Bronchial epithelial cell (primary cell): ENCODE results near the gene PLEKHA6. TPM values are rescaled to one million over a fixed set of nuclear protein-coding genes. Genes with fewer than 3 reads are reported as not detected.
A peak's percentile ranks its signal among the peaks of the same experiment; 100 is the strongest.
"Not testable (repeated sequence)": the region's sequence is repeated elsewhere in the genome, so short reads cannot be mapped to it uniquely, and the experiment has no call there.

Experiments
- DNase-seq: peaks from one replicate; pipeline ENCODE4 v3.0.0-alpha.2; 2010; ENCODE audit warnings: low read depth
- FAIRE-seq: peaks from 2 replicates; lab custom pipeline; 2011; peaks lifted over from hg19 to GRCh38; lab: Jason Lieb, UNC
- H3K27me3 ChIP-seq: 2 replicates; pipeline ENCODE4 v1.5.1; 2011; ENCODE audit warnings: low read length; ENCODE audit not compliant: control insufficient read depth, insufficient read depth
- H3K36me3 ChIP-seq: 2 replicates; pipeline ENCODE4 v1.5.1; 2011; ENCODE audit warnings: low read length; ENCODE audit not compliant: control insufficient read depth, insufficient read depth
- H3K4me3 ChIP-seq: 2 replicates; pipeline ENCODE4 v1.5.1; 2011; ENCODE audit warnings: mild to moderate bottlenecking, low read depth, low read length, control low read depth
- CTCF ChIP-seq: IDR thresholded peaks from 2 replicates; pipeline ENCODE4 v1.5.1; 2011; ENCODE audit warnings: mild to moderate bottlenecking, moderate library complexity, low read length, control low read depth, inconsistent platforms; ENCODE audit not compliant: insufficient read depth, severe bottlenecking
- total RNA-seq: library from RNA; depleted of rRNA; stranded (reverse); fragments of >200 nt; gene quantifications from 2 replicates; pipeline ENCODE4 v1.2.1, GENCODE V29; 2014

Gene PLEKHA6
- total RNA-seq, 1 donor from 2014 or later = 2.1 TPM

GRCh38 chr1:204314171-204314892 is 45.4 kb downstream of the PLEKHA6 start:
- peak; percentile 39 for DNase-seq
- TF ChIP-seq CTCF = no peak
- no peaks in the 10 kb centered on the region for H3K36me3 ChIP-seq
- no peak overlapping the region for H3K4me3 ChIP-seq
- H3K27me3 ChIP-seq = no peaks in the 10 kb centered on the region
- no peak for FAIRE-seq

GRCh38 chr1:204313675-204314074 is 46.1 kb downstream of the PLEKHA6 start:
- Histone ChIP-seq H3K27me3 (no peaks in the 10 kb centered on the region), H3K4me3 (no peak overlapping the region), H3K36me3 (no peaks in the 10 kb centered on the region)
- no peak for TF ChIP-seq CTCF
- FAIRE-seq (no peak), DNase-seq (no peak)

- not testable (repeated sequence) for H3K4me3 ChIP-seq, FAIRE-seq, H3K36me3 ChIP-seq, DNase-seq, H3K27me3 ChIP-seq
These were observed 48.8 kb downstream of the PLEKHA6 start for GRCh38 chr1:204310970-204311369.

GRCh38 chr1:204308023-204308628 is 51.6 kb downstream of the PLEKHA6 start:
- no peak for TF ChIP-seq CTCF
- FAIRE-seq (no peak), DNase-seq (no peak)

GRCh38 chr1:204307334-204307883 is 52.3 kb downstream of the PLEKHA6 start:
- no peak for FAIRE-seq
- DNase-seq = no peak
- Histone ChIP-seq H3K36me3 (no peaks in the 10 kb centered on the region), H3K27me3 (no peaks in the 10 kb centered on the region), H3K4me3 (no peak overlapping the region)
- TF ChIP-seq CTCF = peak; percentile 18

More at GRCh38 chr1:204308023-204308628, 51.6 kb downstream of the PLEKHA6 start:
- Histone ChIP-seq H3K36me3 (no peaks in the 10 kb centered on the region), H3K27me3 (no peaks in the 10 kb centered on the region), H3K4me3 (no peak overlapping the region)

- DNase-seq = no peak
- Histone ChIP-seq H3K36me3 (no peaks in the 10 kb centered on the region), H3K4me3 (no peak overlapping the region), H3K27me3 (no peaks in the 10 kb centered on the region)
- no peak for FAIRE-seq
- TF ChIP-seq CTCF = no peak
These were observed 53.7 kb downstream of the PLEKHA6 start for GRCh38 chr1:204306076-204306475.
